HepG2 (cell line): ENCODE data around the gene IFNAR2. TPM values are rescaled to one million over a fixed set of nuclear protein-coding genes. Genes with fewer than 3 reads are reported as not detected.
A peak's percentile ranks its signal among the peaks of the same experiment; 100 is the strongest.

ENCODE experiments used
- ATF7-NPFF ChIP-seq: sonication (generic); formaldehyde crosslinking; IDR thresholded peaks from 2 replicates; pipeline ENCODE4 v1.8.1; 2023; ENCODE audit warnings: mild to moderate bottlenecking, low read depth, missing genetic modification reagents, moderate library complexity
- HNRNPL ChIP-seq: fragments of 200-400 bp; formaldehyde crosslinking; IDR thresholded peaks from 2 replicates; pipeline ENCODE4 v1.6.1; 2017; ENCODE audit warnings: mild to moderate bottlenecking, low read depth, low read length
- KMT2B ChIP-seq: IDR thresholded peaks from 2 replicates; pipeline ENCODE4 v1.6.1; 2016; ENCODE audit warnings: missing genetic modification reagents, missing compliant biosample characterization
- LBX2 ChIP-seq: sonication (generic); formaldehyde crosslinking; IDR thresholded peaks from 2 replicates; pipeline ENCODE4 v1.5.0; 2020; ENCODE audit warnings: missing genetic modification reagents, mild to moderate bottlenecking, borderline replicate concordance
- MYPOP ChIP-seq: sonication (generic); formaldehyde crosslinking; IDR thresholded peaks from 2 replicates; pipeline ENCODE4 v1.8.1; 2023; ENCODE audit warnings: mild to moderate bottlenecking, moderate library complexity, missing genetic modification reagents
- NR1H2 ChIP-seq: sonication (generic); formaldehyde crosslinking; IDR thresholded peaks from 2 replicates; pipeline ENCODE4 v1.8.1; 2022; ENCODE audit warnings: low read depth, missing genetic modification reagents, borderline replicate concordance
- PAF1 ChIP-seq: IDR thresholded peaks from 2 replicates; pipeline ENCODE4 v1.6.1; 2016; ENCODE audit warnings: missing genetic modification reagents, missing compliant biosample characterization
- POLR2G ChIP-seq: fragments of 200-400 bp; formaldehyde crosslinking; IDR thresholded peaks from 2 replicates; pipeline ENCODE4 v1.6.1; 2018; ENCODE audit warnings: mild to moderate bottlenecking, low read depth, low read length, moderate library complexity
- PRDM10 ChIP-seq: sonication (generic); formaldehyde crosslinking; IDR thresholded peaks from 2 replicates; pipeline ENCODE4 v1.4.0; 2020; ENCODE audit warnings: low read depth, missing genetic modification reagents
- RFX3 ChIP-seq: IDR thresholded peaks from 2 replicates; pipeline ENCODE4 v1.6.1; 2016; ENCODE audit warnings: missing biosample characterization, missing genetic modification reagents
- SKIL ChIP-seq: sonication (generic); formaldehyde crosslinking; IDR thresholded peaks from 2 replicates; pipeline ENCODE4 v1.8.0; 2022; ENCODE audit warnings: missing genetic modification reagents, mild to moderate bottlenecking, moderate library complexity, borderline replicate concordance
- SOX13 ChIP-seq, 3 experiments: fragments of 450-650 bp in 1 of 3; sonication (generic) in 1 of 3; formaldehyde crosslinking in 1 of 3; IDR thresholded peaks in 2 of 3; conservative IDR thresholded peaks in 1 of 3; 2 replicates each; pipeline versions ENCODE4 v1.5.0 to v1.6.1; 2016 to 2020; ENCODE audit warnings: antibody characterized with exemption in 1 of 3, mild to moderate bottlenecking in 1 of 3, missing compliant biosample characterization in 1 of 3, missing genetic modification reagents in 1 of 3, moderate library complexity in 1 of 3
- ZNF17 ChIP-seq: sonication (generic); formaldehyde crosslinking; IDR thresholded peaks from 2 replicates; pipeline ENCODE4 v1.5.0; 2020; ENCODE audit warnings: mild to moderate bottlenecking, missing genetic modification reagents
- ZNF451 ChIP-seq: sonication (generic); formaldehyde crosslinking; IDR thresholded peaks from 2 replicates; pipeline ENCODE4 v1.5.0; 2020; ENCODE audit warnings: mild to moderate bottlenecking, missing genetic modification reagents
- ZNF564 ChIP-seq: sonication (generic); formaldehyde crosslinking; IDR thresholded peaks from 2 replicates; pipeline ENCODE4 v1.8.1; 2023; ENCODE audit warnings: mild to moderate bottlenecking, missing genetic modification reagents
- polyA plus RNA-seq, 8 experiments: library from polyadenylated mRNA; depleted of rRNA in 3 of 8; stranded (reverse) in 7 of 8; unstranded in 1 of 8; fragments of >200 nt; fragmentation: Illumina TruSeq in 4 of 8; extraction: Trizol in 4 of 8; gene quantifications; 2 replicates each; pipeline versions ENCODE4 v1.2.1 to v1.2.3, GENCODE V29; 2011 to 2016; ENCODE audit warnings: low read depth in 4 of 8, missing spikeins in 1 of 8, mixed read lengths in 1 of 8; ENCODE audit not compliant: insufficient read depth in 1 of 8
- total RNA-seq, 5 experiments: library from RNA; depleted of rRNA; stranded (reverse); fragments of >200 nt; fragmentation: Illumina TruSeq; extraction: Trizol; gene quantifications; 2 replicates each; pipeline ENCODE4 v1.2.3, GENCODE V29; 2016; ENCODE audit warnings: low read depth in 1 of 5
- TF ChIP-seq, protein P1 (sequence below), 2 experiments: fragments of 450-650 bp in 1 of 2; sonication (generic) in 1 of 2; formaldehyde crosslinking; IDR thresholded peaks; 2 replicates each; pipeline versions ENCODE4 v1.5.0 to v1.8.0; 2020 to 2022; ENCODE audit warnings: mild to moderate bottlenecking in 1 of 2, missing genetic modification reagents in 1 of 2
- TF ChIP-seq, protein P2 (sequence below): sonication (generic); formaldehyde crosslinking; IDR thresholded peaks from 2 replicates; pipeline ENCODE4 v1.8.0; 2022; ENCODE audit warnings: mild to moderate bottlenecking, missing genetic modification reagents, moderate library complexity

Gene IFNAR2
- total and polyA plus RNA-seq, 2 of the 13 experiments (the other 11 are each of a cell fraction or from before 2014, with no cell fraction given), result 5.1 to 24.1 TPM

- TF ChIP-seq LBX2 (CRISPR knock-in tag), result no peak
- TF ChIP-seq, protein P1, sequence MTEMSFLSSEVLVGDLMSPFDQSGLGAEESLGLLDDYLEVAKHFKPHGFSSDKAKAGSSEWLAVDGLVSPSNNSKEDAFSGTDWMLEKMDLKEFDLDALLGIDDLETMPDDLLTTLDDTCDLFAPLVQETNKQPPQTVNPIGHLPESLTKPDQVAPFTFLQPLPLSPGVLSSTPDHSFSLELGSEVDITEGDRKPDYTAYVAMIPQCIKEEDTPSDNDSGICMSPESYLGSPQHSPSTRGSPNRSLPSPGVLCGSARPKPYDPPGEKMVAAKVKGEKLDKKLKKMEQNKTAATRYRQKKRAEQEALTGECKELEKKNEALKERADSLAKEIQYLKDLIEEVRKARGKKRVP (CRISPR knock-in tag; IDR thresholded peaks at IDR 0.05), result no peak
- 0 out of 2 replicates have a peak, but pooled peaks have one; percentile 42 for TF ChIP-seq HNRNPL
- TF ChIP-seq NR1H2 (CRISPR knock-in tag), result 0 out of 2 replicates have a peak, but pooled peaks have one; percentile 27
- no peak for TF ChIP-seq SOX13 (IDR thresholded peaks at IDR 0.05)
- peak in 1 of 2 experiments; percentile 17; a peak in 1 of 4 replicates for TF ChIP-seq SOX13 (CRISPR knock-in tag; conservative IDR thresholded peaks at IDR 0.05 in 1 of 2, IDR thresholded peaks at IDR 0.05 in 1 of 2)
- no peak for TF ChIP-seq RFX3
- peak; percentile 60 for TF ChIP-seq POLR2G
- TF ChIP-seq ZNF17, result no peak
- TF ChIP-seq PAF1 (CRISPR knock-in tag), result no peak
- peak; percentile 67; the same call in 1 of the 2 replicates for TF ChIP-seq MYPOP (CRISPR knock-in tag)
- TF ChIP-seq KMT2B, result no peak
- TF ChIP-seq ZNF451 (CRISPR knock-in tag), result 0 out of 2 replicates have a peak, but pooled peaks have one; percentile 8
- TF ChIP-seq ATF7-NPFF (CRISPR knock-in tag), result peak; percentile 48; the same call in 1 of the 2 replicates
- no peak for TF ChIP-seq SKIL (CRISPR knock-in tag)
- TF ChIP-seq ZNF564 (CRISPR knock-in tag), result peak; percentile 80
- TF ChIP-seq, protein P2, sequence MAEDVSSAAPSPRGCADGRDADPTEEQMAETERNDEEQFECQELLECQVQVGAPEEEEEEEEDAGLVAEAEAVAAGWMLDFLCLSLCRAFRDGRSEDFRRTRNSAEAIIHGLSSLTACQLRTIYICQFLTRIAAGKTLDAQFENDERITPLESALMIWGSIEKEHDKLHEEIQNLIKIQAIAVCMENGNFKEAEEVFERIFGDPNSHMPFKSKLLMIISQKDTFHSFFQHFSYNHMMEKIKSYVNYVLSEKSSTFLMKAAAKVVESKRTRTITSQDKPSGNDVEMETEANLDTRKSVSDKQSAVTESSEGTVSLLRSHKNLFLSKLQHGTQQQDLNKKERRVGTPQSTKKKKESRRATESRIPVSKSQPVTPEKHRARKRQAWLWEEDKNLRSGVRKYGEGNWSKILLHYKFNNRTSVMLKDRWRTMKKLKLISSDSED (CRISPR knock-in tag), result no peak
- no peak for TF ChIP-seq PRDM10 (CRISPR knock-in tag)
Measured at GRCh38 chr21:33229784-33230544, at the start of gene IFNAR2 (continued).
